Uterus (tissue), 4 donors: ENCODE measurements around the gene MAML2. TPM values are rescaled to one million over a fixed set of nuclear protein-coding genes. Genes with fewer than 3 reads are reported as not detected.

Experiments used
- DNase-seq, 2 donors: peaks; one replicate each; pipeline ENCODE4 v3.0.0-alpha.2; 2019 to 2020
- H3K27ac ChIP-seq, 2 donors: fragments of 200-600 bp; sonication (generic); 1 replicate in 1 of 2; 2 replicates in 1 of 2; pipeline ENCODE4 v1.5.1; 2016 to 2018
- H3K27me3 ChIP-seq, 2 donors: fragments of 200-600 bp; sonication (generic); one replicate each; pipeline ENCODE4 v1.5.1; 2018 to 2019; ENCODE audit warnings: control low read depth in 1 of 2
- H3K36me3 ChIP-seq, 2 donors: fragments of 200-600 bp; sonication (generic); one replicate each; pipeline ENCODE4 v1.5.1; 2019; ENCODE audit warnings: control low read depth in 1 of 2
- H3K4me1 ChIP-seq, 2 donors: fragments of 200-600 bp; sonication (generic); one replicate each; pipeline ENCODE4 v1.5.1; 2018 to 2019; ENCODE audit warnings: control low read depth in 1 of 2
- H3K4me3 ChIP-seq, 2 donors: fragments of 200-600 bp; sonication (generic); 1 replicate in 1 of 2; 2 replicates in 1 of 2; pipeline ENCODE4 v1.5.1; 2018 to 2019; ENCODE audit warnings: mild to moderate bottlenecking in 1 of 2
- H3K9me3 ChIP-seq, 2 donors: fragments of 200-600 bp; sonication (generic); one replicate each; pipeline ENCODE4 v1.5.1; 2019; ENCODE audit warnings: control low read depth in 1 of 2
- CTCF ChIP-seq, 4 experiments: fragments of 200-600 bp in 2 of 4; fragments of 450-650 bp in 2 of 4; sonication (generic) in 2 of 4; IDR thresholded peaks; one replicate each; pipeline ENCODE4 v1.5.1; 2016 to 2019; ENCODE audit warnings: antibody characterized with exemption in 4 of 4, mild to moderate bottlenecking in 2 of 4, moderate library complexity in 1 of 4
- POLR2A ChIP-seq, 2 donors: fragments of 450-650 bp; IDR thresholded peaks; one replicate each; pipeline ENCODE4 v1.6.1; 2016; ENCODE audit warnings: antibody characterized with exemption in 2 of 2, mild to moderate bottlenecking in 1 of 2, moderate library complexity in 1 of 2
- intact Hi-C: fragments of 100-400 bp; cut with DNase I; formaldehyde crosslinking; loops from one replicate; pipeline ENCODE4 v1.15.1; 2023; ENCODE audit warnings: low total_unique reads
- total RNA-seq, 4 donors: library from RNA; depleted of rRNA in 3 of 4; stranded (reverse); fragments of >200 nt in 3 of 4; gene quantifications; one replicate each; pipeline versions ENCODE4 v1.1.0 to v1.2.4, GENCODE V29; 2014 to 2023
- donor health status: DM: yes; HTN: yes; CAD: no.

The MAML2 gene
- total RNA-seq, 4 donors from 2014 or later = 8.2 to 35.9 (median 19.8) TPM

- intact Hi-C loops = no loop called here
- H3K36me3 ChIP-seq = no peaks in the 10 kb centered on the region
Measured at GRCh38 chr11:96357794-96358193, 14.8 kb upstream of the MAML2 start.

GRCh38 chr11:96356848-96357247 lies 13.9 kb upstream of the MAML2 start:
- no peak for DNase-seq

More at GRCh38 chr11:96357794-96358193, 14.8 kb upstream of the MAML2 start:
- H3K9me3 ChIP-seq = no peaks in the 10 kb centered on the region
- H3K27me3 ChIP-seq = no peaks in the 10 kb centered on the region
- H3K4me1 ChIP-seq = no peaks in the 10 kb centered on the region
- TF ChIP-seq POLR2A (IDR thresholded peaks at IDR 0.05) (no peak), CTCF (IDR thresholded peaks at IDR 0.05) (no peak)
- no peak overlapping the region for H3K27ac ChIP-seq
- DNase-seq = no peak
- no peak overlapping the region for H3K4me3 ChIP-seq

GRCh38 chr11:96342014-96342960 lies 708 bp downstream of the MAML2 start:
- no peak for DNase-seq
- Histone ChIP-seq H3K4me1 (no peaks in the 10 kb centered on the region), H3K27me3 (no peaks in the 10 kb centered on the region), H3K9me3 (no peaks in the 10 kb centered on the region), H3K27ac (peak overlapping the region; percentile 84 to 94), H3K36me3 (no peaks in the 10 kb centered on the region), H3K4me3 (peak overlapping the region; percentile 49 to 61)
- intact Hi-C loops = no loop called here
- TF ChIP-seq POLR2A (IDR thresholded peaks at IDR 0.05) = no peak
- TF ChIP-seq CTCF (IDR thresholded peaks at IDR 0.05) = no peak

More at GRCh38 chr11:96356848-96357247, 13.9 kb upstream of the MAML2 start:
- Histone ChIP-seq H3K4me3 (no peak overlapping the region), H3K27me3 (no peaks in the 10 kb centered on the region), H3K9me3 (no peaks in the 10 kb centered on the region), H3K27ac (no peak overlapping the region), H3K4me1 (no peaks in the 10 kb centered on the region), H3K36me3 (no peaks in the 10 kb centered on the region)
- TF ChIP-seq CTCF (IDR thresholded peaks at IDR 0.05) (no peak), POLR2A (IDR thresholded peaks at IDR 0.05) (no peak)
- intact Hi-C loops = no loop called here

- intact Hi-C loops = no loop called here
- no peaks in the 10 kb centered on the region for H3K4me1 ChIP-seq
- H3K4me3 ChIP-seq = peak overlapping the region; percentile 49 to 61
- peak; percentile 52 to 67 for DNase-seq
- H3K27ac ChIP-seq = peak overlapping the region; percentile 84 to 94
- no peaks in the 10 kb centered on the region for H3K36me3 ChIP-seq
- no peaks in the 10 kb centered on the region for H3K9me3 ChIP-seq
- H3K27me3 ChIP-seq = no peaks in the 10 kb centered on the region
- peak; percentile 36 to 66 (median 42) for TF ChIP-seq CTCF (IDR thresholded peaks at IDR 0.05)
- TF ChIP-seq POLR2A (IDR thresholded peaks at IDR 0.05) = peak in 1 of 2 donors; percentile 19
Measured at GRCh38 chr11:96341211-96342013, 1.6 kb downstream of the MAML2 start.
